Ovary (tissue), 3 donors: ENCODE data around the gene SLC4A3.

Experiments
- CTCF ChIP-seq, 3 donors: fragments of 450-650 bp in 2 of 3; fragments of 200-600 bp in 1 of 3; IDR thresholded peaks; one replicate each; pipeline versions ENCODE4 v1.5.1 to v1.8.0; 2016 to 2022; ENCODE audit warnings: antibody characterized with exemption in 3 of 3, mild to moderate bottlenecking in 1 of 3
- EP300 ChIP-seq: sonication (generic); formaldehyde crosslinking; IDR thresholded peaks from one replicate; pipeline ENCODE4 v1.6.1; 2017; ENCODE audit warnings: antibody characterized with exemption
- donor health status: DM: no; HTN: no; CAD: no.

GRCh38 chr2:219688560-219689445 is 61.4 kb downstream of the SLC4A3 start:
- TF ChIP-seq CTCF (IDR thresholded peaks at IDR 0.05) = no peak
- no peak for TF ChIP-seq EP300
